Cardiac muscle cell (in vitro differentiated cells and primary cell): ENCODE data around the gene TMEM207. TPM values are rescaled to one million over a fixed set of nuclear protein-coding genes. Genes with fewer than 3 reads are reported as not detected.

Source experiments
- DNase-seq, 2 donors: peaks; one replicate each; pipeline versions ENCODE4 v3.0.0 to v3.0.0-alpha.2; 2010 to 2017; ENCODE audit warnings: low read depth in 1 of 2, low spot score in 1 of 2
- H3K27ac ChIP-seq: fragments of 200-600 bp; sonication (generic); 2 replicates; pipeline ENCODE4 v1.5.1; 2016
- H3K27me3 ChIP-seq: fragments of 200-600 bp; sonication (generic); 2 replicates; pipeline ENCODE4 v1.6.0; 2016; ENCODE audit warnings: control low read depth
- H3K36me3 ChIP-seq: fragments of 200-600 bp; sonication (generic); 2 replicates; pipeline ENCODE4 v1.5.1; 2016; ENCODE audit warnings: control low read depth
- H3K4me1 ChIP-seq: fragments of 200-600 bp; sonication (generic); 2 replicates; pipeline ENCODE4 v1.8.1; 2017; ENCODE audit warnings: low read depth, mild to moderate bottlenecking, mixed run types
- H3K4me3 ChIP-seq: fragments of 200-600 bp; sonication (generic); 2 replicates; pipeline ENCODE4 v1.5.1; 2016; ENCODE audit warnings: mild to moderate bottlenecking
- H3K9me3 ChIP-seq: fragments of 200-600 bp; sonication (generic); 2 replicates; pipeline ENCODE4 v1.5.1; 2017; ENCODE audit warnings: low read depth, mild to moderate bottlenecking, control low read depth
- CTCF ChIP-seq: IDR thresholded peaks from 2 replicates; pipeline ENCODE4 v1.5.1; 2012; ENCODE audit warnings: low read depth, mild to moderate bottlenecking, low read length
- polyA plus RNA-seq: library from polyadenylated mRNA; unstranded; fragments of >200 nt; fragmentation: Nextera tagmentation; extraction: Ambion mirVana; gene quantifications from 2 replicates; pipeline ENCODE4 v1.2.1, GENCODE V29; 2016
- total RNA-seq: library from RNA; depleted of rRNA; stranded (reverse); fragments of >200 nt; gene quantifications from 2 replicates; pipeline ENCODE4 v1.2.3, GENCODE V29; 2016

The TMEM207 gene
- total and polyA plus RNA-seq, 2 experiments from 2014 or later, result not detected

DNA sequence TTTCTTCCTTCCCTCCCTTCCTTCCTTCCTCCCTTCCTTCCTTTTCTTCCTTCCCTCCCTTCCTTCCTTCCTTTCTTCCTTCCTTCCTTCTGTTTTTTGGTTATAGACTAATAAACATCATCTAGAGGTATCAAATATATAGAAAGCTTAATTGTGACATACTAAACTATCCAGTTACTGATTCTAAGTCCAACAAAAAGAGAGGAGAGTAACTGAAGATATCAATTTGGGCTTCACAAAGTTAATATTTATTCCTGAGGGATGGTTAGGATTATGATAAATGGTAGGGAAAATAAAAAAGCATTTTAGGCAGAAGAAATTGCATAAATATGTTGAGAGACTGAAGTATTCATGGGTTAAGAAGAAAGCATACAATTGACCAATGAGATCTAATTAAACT, 69.5 kb downstream of the TMEM207 start:
- Histone ChIP-seq H3K27ac (no peak overlapping the region), H3K4me3 (no peak overlapping the region), H3K9me3 (no peaks in the 10 kb centered on the region), H3K36me3 (no peaks in the 10 kb centered on the region), H3K27me3 (no peaks in the 10 kb centered on the region), H3K4me1 (no peaks in the 10 kb centered on the region)
- TF ChIP-seq CTCF, result no peak
- DNase-seq, result no peak

Other genes with a start within 250 kb of the TMEM207 start
- 0.18 and 0.48 TPM in 2 replicates for gene CLDN1, start 127.5 kb downstream of the TMEM207 start, total RNA-seq
- 0.15 and 0.54 TPM in 2 replicates for gene CLDN1, start 127.5 kb downstream of the TMEM207 start, polyA plus RNA-seq
- gene CLDN16, start 61.7 kb downstream of the TMEM207 start, total RNA-seq, result 0.18 TPM in 1 of 2 replicates, not detected in the other
- gene CLDN16, start 61.7 kb downstream of the TMEM207 start, polyA plus RNA-seq, result not detected in 2 replicates
- 6.5 and 8.9 TPM in 2 replicates for gene IL1RAP, start 64.2 kb upstream of the TMEM207 start, total RNA-seq
- gene IL1RAP, start 64.2 kb upstream of the TMEM207 start, polyA plus RNA-seq, result 3.2 and 5.5 TPM in 2 replicates